Panc1 (cell line): ENCODE results near the gene SPOCK1.

Experiments used
- POLR2AphosphoS5 ChIP-seq: IDR thresholded peaks from 2 replicates; pipeline ENCODE4 v1.6.1; 2012; ENCODE audit warnings: mild to moderate bottlenecking, low read depth, low read length, moderate library complexity
- SIN3A ChIP-seq: IDR thresholded peaks from 2 replicates; pipeline ENCODE4 v1.6.1; 2012; ENCODE audit warnings: low read depth, mild to moderate bottlenecking, low read length, moderate library complexity, borderline replicate concordance; ENCODE audit not compliant: insufficient read depth
- TCF7L2 ChIP-seq: IDR thresholded peaks from 2 replicates; pipeline ENCODE4 v1.6.1; 2011; ENCODE audit warnings: mild to moderate bottlenecking, low read depth, low read length, inconsistent platforms
- TF ChIP-seq, protein P1 (sequence below): fragments of 450-650 bp; IDR thresholded peaks from 2 replicates; pipeline ENCODE4 v1.5.1; 2017; ENCODE audit warnings: mild to moderate bottlenecking
- TF ChIP-seq, protein P2 (sequence below), 2 experiments: IDR thresholded peaks; 2 replicates each; pipeline ENCODE4 v1.6.1; 2011 to 2012; ENCODE audit warnings: low read depth in 2 of 2, control low read depth in 1 of 2, low read length in 1 of 2, mild to moderate bottlenecking in 1 of 2, moderate library complexity in 1 of 2; ENCODE audit not compliant: insufficient read depth in 1 of 2

DNA sequence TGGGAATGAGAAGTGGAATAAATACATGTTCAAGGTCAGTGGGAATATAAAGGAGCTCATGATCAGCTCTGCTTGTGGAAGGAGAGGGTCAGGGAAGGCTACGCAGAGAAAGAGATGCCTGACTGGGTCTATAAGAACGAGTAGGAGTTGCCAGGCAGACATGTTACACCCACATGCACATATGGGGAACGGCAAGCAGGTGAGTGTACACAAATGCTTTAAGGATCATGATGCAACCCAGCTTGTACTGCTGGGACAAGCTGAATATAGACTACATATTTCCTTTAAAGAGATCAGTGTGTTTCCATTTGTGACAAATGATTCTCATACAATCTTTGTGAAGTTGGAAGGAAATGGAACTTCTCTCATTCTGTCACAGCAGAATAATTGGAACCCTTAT, 141.7 kb downstream of the SPOCK1 start:
- TF ChIP-seq POLR2AphosphoS5 (no peak), SIN3A (no peak), TCF7L2 (no peak)
- TF ChIP-seq, protein P1, sequence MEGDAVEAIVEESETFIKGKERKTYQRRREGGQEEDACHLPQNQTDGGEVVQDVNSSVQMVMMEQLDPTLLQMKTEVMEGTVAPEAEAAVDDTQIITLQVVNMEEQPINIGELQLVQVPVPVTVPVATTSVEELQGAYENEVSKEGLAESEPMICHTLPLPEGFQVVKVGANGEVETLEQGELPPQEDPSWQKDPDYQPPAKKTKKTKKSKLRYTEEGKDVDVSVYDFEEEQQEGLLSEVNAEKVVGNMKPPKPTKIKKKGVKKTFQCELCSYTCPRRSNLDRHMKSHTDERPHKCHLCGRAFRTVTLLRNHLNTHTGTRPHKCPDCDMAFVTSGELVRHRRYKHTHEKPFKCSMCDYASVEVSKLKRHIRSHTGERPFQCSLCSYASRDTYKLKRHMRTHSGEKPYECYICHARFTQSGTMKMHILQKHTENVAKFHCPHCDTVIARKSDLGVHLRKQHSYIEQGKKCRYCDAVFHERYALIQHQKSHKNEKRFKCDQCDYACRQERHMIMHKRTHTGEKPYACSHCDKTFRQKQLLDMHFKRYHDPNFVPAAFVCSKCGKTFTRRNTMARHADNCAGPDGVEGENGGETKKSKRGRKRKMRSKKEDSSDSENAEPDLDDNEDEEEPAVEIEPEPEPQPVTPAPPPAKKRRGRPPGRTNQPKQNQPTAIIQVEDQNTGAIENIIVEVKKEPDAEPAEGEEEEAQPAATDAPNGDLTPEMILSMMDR: no peak
- TF ChIP-seq, protein P2, sequence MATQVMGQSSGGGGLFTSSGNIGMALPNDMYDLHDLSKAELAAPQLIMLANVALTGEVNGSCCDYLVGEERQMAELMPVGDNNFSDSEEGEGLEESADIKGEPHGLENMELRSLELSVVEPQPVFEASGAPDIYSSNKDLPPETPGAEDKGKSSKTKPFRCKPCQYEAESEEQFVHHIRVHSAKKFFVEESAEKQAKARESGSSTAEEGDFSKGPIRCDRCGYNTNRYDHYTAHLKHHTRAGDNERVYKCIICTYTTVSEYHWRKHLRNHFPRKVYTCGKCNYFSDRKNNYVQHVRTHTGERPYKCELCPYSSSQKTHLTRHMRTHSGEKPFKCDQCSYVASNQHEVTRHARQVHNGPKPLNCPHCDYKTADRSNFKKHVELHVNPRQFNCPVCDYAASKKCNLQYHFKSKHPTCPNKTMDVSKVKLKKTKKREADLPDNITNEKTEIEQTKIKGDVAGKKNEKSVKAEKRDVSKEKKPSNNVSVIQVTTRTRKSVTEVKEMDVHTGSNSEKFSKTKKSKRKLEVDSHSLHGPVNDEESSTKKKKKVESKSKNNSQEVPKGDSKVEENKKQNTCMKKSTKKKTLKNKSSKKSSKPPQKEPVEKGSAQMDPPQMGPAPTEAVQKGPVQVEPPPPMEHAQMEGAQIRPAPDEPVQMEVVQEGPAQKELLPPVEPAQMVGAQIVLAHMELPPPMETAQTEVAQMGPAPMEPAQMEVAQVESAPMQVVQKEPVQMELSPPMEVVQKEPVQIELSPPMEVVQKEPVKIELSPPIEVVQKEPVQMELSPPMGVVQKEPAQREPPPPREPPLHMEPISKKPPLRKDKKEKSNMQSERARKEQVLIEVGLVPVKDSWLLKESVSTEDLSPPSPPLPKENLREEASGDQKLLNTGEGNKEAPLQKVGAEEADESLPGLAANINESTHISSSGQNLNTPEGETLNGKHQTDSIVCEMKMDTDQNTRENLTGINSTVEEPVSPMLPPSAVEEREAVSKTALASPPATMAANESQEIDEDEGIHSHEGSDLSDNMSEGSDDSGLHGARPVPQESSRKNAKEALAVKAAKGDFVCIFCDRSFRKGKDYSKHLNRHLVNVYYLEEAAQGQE (IDR thresholded peaks at IDR 0.05; ENCODE audit: insufficient read depth in 1 of 2, low read depth in 2 of 2, low read length in 1 of 2): no peak
